Loucy (cell line): ENCODE measurements around the gene EDIL3.

ENCODE experiments used
- CTCF ChIP-seq: fragments of 200-600 bp; sonication (generic); conservative IDR thresholded peaks from 2 replicates; pipeline ENCODE4 v1.5.1; 2014; ENCODE audit warnings: mild to moderate bottlenecking, antibody characterized with exemption, low read length
- EZH2phosphoT487 ChIP-seq: fragments of 200-600 bp; IDR thresholded peaks from 2 replicates; pipeline ENCODE4 v1.6.1; 2018; ENCODE audit warnings: antibody characterized with exemption, mild to moderate bottlenecking, moderate library complexity, borderline replicate concordance

DNA sequence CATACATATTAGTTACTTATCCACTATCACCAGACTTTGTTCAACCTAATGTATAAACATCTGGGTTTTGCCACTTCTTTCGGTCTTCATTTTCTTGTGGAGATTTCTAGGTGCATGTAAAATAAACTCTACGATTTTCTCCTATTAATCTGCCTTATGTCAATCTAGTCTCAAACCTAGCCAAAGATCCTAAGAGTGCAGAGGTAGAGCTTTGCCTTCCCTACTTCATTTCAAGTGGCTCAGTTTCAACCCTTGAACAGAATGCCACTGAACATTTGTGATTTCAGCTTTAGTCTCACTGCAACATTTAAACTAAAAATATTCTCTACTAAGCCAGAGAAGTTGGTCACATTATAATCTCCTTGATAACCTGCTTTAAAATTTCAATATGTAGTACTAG lies 94.0 kb downstream of the EDIL3 start:
- TF ChIP-seq CTCF: no peak
- TF ChIP-seq EZH2phosphoT487: no peak
